ENCODE data around the gene CASK. TPM values are rescaled to one million over a fixed set of nuclear protein-coding genes. Genes with fewer than 3 reads are reported as not detected.

Gene CASK
- total RNA-seq, 1 donor from 2014 or later, result 33.7 TPM

- no peak overlapping the region for H3K27ac ChIP-seq
- intact Hi-C loops (cut with DNase I), result no loop called here
- DNase-seq (ENCODE audit: low spot score in 2 of 2), result no peak
- H3K4me1 ChIP-seq, result no peaks in the 10 kb centered on the region
- H3K9me3 ChIP-seq, result no peaks in the 10 kb centered on the region
- H3K27me3 ChIP-seq, result no peaks in the 10 kb centered on the region
- TF ChIP-seq CTCF (IDR thresholded peaks at IDR 0.05), result no peak
- no peak overlapping the region for H3K4me3 ChIP-seq
- no peaks in the 10 kb centered on the region for H3K36me3 ChIP-seq
Observed at GRCh38 chrX:41870719-41871151, 52.6 kb downstream of the CASK start.

- H3K4me1 ChIP-seq, result no peaks in the 10 kb centered on the region
- no peaks in the 10 kb centered on the region for H3K9me3 ChIP-seq
- no peak overlapping the region for H3K27ac ChIP-seq
- no peaks in the 10 kb centered on the region for H3K36me3 ChIP-seq
- no peak for TF ChIP-seq CTCF (IDR thresholded peaks at IDR 0.05)
- H3K4me3 ChIP-seq, result no peak overlapping the region
- DNase-seq (ENCODE audit: low spot score in 2 of 2), result no peak
- H3K27me3 ChIP-seq, result no peaks in the 10 kb centered on the region
- intact Hi-C loops (cut with DNase I), result no loop called here
Observed at GRCh38 chrX:41868392-41868977, 54.9 kb downstream of the CASK start.

- TF ChIP-seq CTCF (IDR thresholded peaks at IDR 0.05), result no peak
- no peaks in the 10 kb centered on the region for H3K4me1 ChIP-seq
- H3K4me3 ChIP-seq, result no peak overlapping the region
- no peak overlapping the region for H3K27ac ChIP-seq
- H3K36me3 ChIP-seq, result no peaks in the 10 kb centered on the region
- intact Hi-C loops (cut with DNase I), result no loop called here
- no peaks in the 10 kb centered on the region for H3K27me3 ChIP-seq
- no peaks in the 10 kb centered on the region for H3K9me3 ChIP-seq
- no peak for DNase-seq (ENCODE audit: low spot score in 2 of 2)
Observed at GRCh38 chrX:41863343-41864203, 59.8 kb downstream of the CASK start.

- no peak for TF ChIP-seq CTCF (IDR thresholded peaks at IDR 0.05)
- Histone ChIP-seq H3K4me3 (no peak overlapping the region), H3K27me3 (no peaks in the 10 kb centered on the region), H3K9me3 (no peaks in the 10 kb centered on the region), H3K4me1 (no peaks in the 10 kb centered on the region), H3K36me3 (no peaks in the 10 kb centered on the region), H3K27ac (no peak overlapping the region)
- DNase-seq (ENCODE audit: low spot score in 2 of 2), result no peak
- intact Hi-C loops (cut with DNase I), result no loop called here
Observed at GRCh38 chrX:41862562-41863184, 60.7 kb downstream of the CASK start.

- no peaks in the 10 kb centered on the region for H3K27me3 ChIP-seq
- TF ChIP-seq CTCF (IDR thresholded peaks at IDR 0.05), result no peak
- intact Hi-C loops (cut with DNase I), result no loop called here
Observed at GRCh38 chrX:41858161-41858775, 65.1 kb downstream of the CASK start.

More at GRCh38 chrX:41858161-41858775, 65.1 kb downstream of the CASK start:
- DNase-seq (ENCODE audit: low spot score in 2 of 2), result no peak
- no peaks in the 10 kb centered on the region for H3K4me1 ChIP-seq
- no peaks in the 10 kb centered on the region for H3K9me3 ChIP-seq
- H3K4me3 ChIP-seq, result no peak overlapping the region
- H3K27ac ChIP-seq, result no peak overlapping the region
- no peaks in the 10 kb centered on the region for H3K36me3 ChIP-seq

Data from ascending aorta (tissue), 2 donors.